ENCODE measurements around the gene CTXND1.

Gene CTXND1

GRCh38 chr15:80207887-80208286 lies 44.1 kb downstream of the CTXND1 start:
- no peak for DNase-seq

GRCh38 chr15:80204231-80204630 lies 47.8 kb downstream of the CTXND1 start:
- DNase-seq = no peak

GRCh38 chr15:80203361-80203885 lies 48.6 kb downstream of the CTXND1 start:
- DNase-seq = no peak

- no peak for DNase-seq
Measured at GRCh38 chr15:80202641-80203360, 49.2 kb downstream of the CTXND1 start.

GRCh38 chr15:80202016-80202315 lies 50.0 kb downstream of the CTXND1 start:
- no peak for DNase-seq

- DNase-seq = no peak
Measured at GRCh38 chr15:80201256-80202015, 50.6 kb downstream of the CTXND1 start.

- no peak for DNase-seq
Measured at GRCh38 chr15:80199869-80200268, 52.1 kb downstream of the CTXND1 start.

- no peak for DNase-seq
Measured at GRCh38 chr15:80199366-80199765, 52.6 kb downstream of the CTXND1 start.

GRCh38 chr15:80194914-80195313 lies 57.1 kb downstream of the CTXND1 start:
- DNase-seq = no peak

GRCh38 chr15:80194186-80194585 lies 57.8 kb downstream of the CTXND1 start:
- DNase-seq = no peak

GRCh38 chr15:80191897-80192595 lies 60.0 kb downstream of the CTXND1 start:
- DNase-seq = no peak

GRCh38 chr15:80191198-80191597 lies 60.8 kb downstream of the CTXND1 start:
- no peak for DNase-seq

GRCh38 chr15:80188251-80188650 lies 63.8 kb downstream of the CTXND1 start:
- DNase-seq = no peak

GRCh38 chr15:80186597-80186996 lies 65.4 kb downstream of the CTXND1 start:
- no peak for DNase-seq

GRCh38 chr15:80186066-80186465 lies 65.9 kb downstream of the CTXND1 start:
- DNase-seq = no peak

GRCh38 chr15:80185152-80185551 lies 66.9 kb downstream of the CTXND1 start:
- DNase-seq = no peak

GRCh38 chr15:80184554-80184953 lies 67.5 kb downstream of the CTXND1 start:
- no peak for DNase-seq

GRCh38 chr15:80183886-80184285 lies 68.1 kb downstream of the CTXND1 start:
- no peak for DNase-seq

GRCh38 chr15:80183306-80183705 lies 68.7 kb downstream of the CTXND1 start:
- no peak for DNase-seq

GRCh38 chr15:80182611-80183261 lies 69.3 kb downstream of the CTXND1 start:
- DNase-seq = no peak

GRCh38 chr15:80180986-80181385 lies 71.0 kb downstream of the CTXND1 start:
- DNase-seq = no peak

GRCh38 chr15:80180468-80180867 lies 71.5 kb downstream of the CTXND1 start:
- no peak for DNase-seq

- no peak for DNase-seq
Measured at GRCh38 chr15:80179935-80180334, 72.1 kb downstream of the CTXND1 start.
